Right lobe of liver (tissue), 4 donors: ENCODE results near the gene GFRA1.

Source experiments
- POLR2A ChIP-seq: fragments of 450-650 bp; IDR thresholded peaks from one replicate; pipeline ENCODE4 v1.6.1; 2017; ENCODE audit warnings: antibody characterized with exemption, mild to moderate bottlenecking
- TF ChIP-seq, protein P1 (sequence below), 4 donors: fragments of 200-600 bp in 3 of 4; fragments of 450-650 bp in 1 of 4; IDR thresholded peaks; one replicate each; pipeline versions ENCODE4 v1.5.1 to v1.8.0; 2016 to 2022; ENCODE audit warnings: antibody characterized with exemption in 4 of 4, mild to moderate bottlenecking in 2 of 4
- donor health status: DM: no; HTN: no; CAD: no.
- donor health status: DM: no; HTN: no; CAD: no.
- donor health status: DM: no; HTN: yes; CAD: no.

DNA sequence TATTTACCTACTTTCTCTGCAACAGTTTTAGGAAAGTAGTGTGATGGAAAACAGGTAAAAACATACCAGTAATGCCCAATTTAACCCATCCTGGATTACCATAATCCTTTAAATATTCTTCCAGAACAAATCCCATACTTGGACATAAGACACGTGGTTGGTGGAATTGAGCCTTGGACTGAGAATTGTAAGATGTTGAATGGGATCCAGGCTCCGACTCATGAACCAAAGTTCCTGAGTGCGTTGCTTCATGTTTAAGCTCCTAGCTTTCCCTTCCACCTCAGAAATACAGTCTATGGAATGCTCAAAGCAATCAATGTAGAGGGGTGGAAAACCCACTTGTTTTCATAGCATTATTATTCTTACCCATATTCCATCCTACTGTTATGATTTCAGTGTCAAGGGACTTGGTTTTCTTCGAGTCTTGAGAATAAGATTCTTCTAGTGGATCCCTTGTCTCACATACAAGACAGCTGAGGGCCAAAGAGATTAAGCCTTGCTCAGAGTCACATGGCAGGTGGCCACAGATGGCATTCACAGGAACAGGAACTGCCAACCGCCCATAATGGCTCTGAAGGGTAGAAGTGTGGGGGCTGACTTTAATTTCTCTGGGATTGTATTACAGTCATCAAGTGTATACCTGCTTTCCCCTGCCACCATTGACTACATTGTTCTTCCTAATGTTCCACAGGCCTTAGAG is 171.2 kb downstream of the GFRA1 start:
- TF ChIP-seq, protein P1, sequence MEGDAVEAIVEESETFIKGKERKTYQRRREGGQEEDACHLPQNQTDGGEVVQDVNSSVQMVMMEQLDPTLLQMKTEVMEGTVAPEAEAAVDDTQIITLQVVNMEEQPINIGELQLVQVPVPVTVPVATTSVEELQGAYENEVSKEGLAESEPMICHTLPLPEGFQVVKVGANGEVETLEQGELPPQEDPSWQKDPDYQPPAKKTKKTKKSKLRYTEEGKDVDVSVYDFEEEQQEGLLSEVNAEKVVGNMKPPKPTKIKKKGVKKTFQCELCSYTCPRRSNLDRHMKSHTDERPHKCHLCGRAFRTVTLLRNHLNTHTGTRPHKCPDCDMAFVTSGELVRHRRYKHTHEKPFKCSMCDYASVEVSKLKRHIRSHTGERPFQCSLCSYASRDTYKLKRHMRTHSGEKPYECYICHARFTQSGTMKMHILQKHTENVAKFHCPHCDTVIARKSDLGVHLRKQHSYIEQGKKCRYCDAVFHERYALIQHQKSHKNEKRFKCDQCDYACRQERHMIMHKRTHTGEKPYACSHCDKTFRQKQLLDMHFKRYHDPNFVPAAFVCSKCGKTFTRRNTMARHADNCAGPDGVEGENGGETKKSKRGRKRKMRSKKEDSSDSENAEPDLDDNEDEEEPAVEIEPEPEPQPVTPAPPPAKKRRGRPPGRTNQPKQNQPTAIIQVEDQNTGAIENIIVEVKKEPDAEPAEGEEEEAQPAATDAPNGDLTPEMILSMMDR (IDR thresholded peaks at IDR 0.05): no peak
- TF ChIP-seq POLR2A: no peak
